Ascending aorta (tissue), 2 donors: ENCODE results near the gene UGT1A6. TPM values are rescaled to one million over a fixed set of nuclear protein-coding genes. Genes with fewer than 3 reads are reported as not detected.

Source experiments
- DNase-seq, 2 donors: peaks; one replicate each; pipeline ENCODE4 v3.0.0-alpha.2; 2019; ENCODE audit warnings: low spot score in 2 of 2
- H3K27ac ChIP-seq, 2 donors: fragments of 200-600 bp; sonication (generic); one replicate each; pipeline ENCODE4 v1.5.1; 2016 to 2017; ENCODE audit warnings: mild to moderate bottlenecking in 1 of 2
- H3K27me3 ChIP-seq: fragments of 200-600 bp; sonication (generic); one replicate; pipeline ENCODE4 v1.5.1; 2017
- H3K36me3 ChIP-seq, 2 donors: fragments of 200-600 bp; sonication (generic); one replicate each; pipeline ENCODE4 v1.5.1; 2016
- H3K4me1 ChIP-seq, 2 donors: fragments of 200-600 bp; sonication (generic); one replicate each; pipeline ENCODE4 v1.5.1; 2016 to 2017; ENCODE audit warnings: mild to moderate bottlenecking in 1 of 2
- H3K4me3 ChIP-seq, 2 donors: fragments of 200-600 bp; sonication (generic); one replicate each; pipeline ENCODE4 v1.5.1; 2016 to 2017; ENCODE audit warnings: mild to moderate bottlenecking in 1 of 2
- H3K9me3 ChIP-seq, 2 donors: fragments of 200-600 bp; sonication (generic); one replicate each; pipeline ENCODE4 v1.5.1; 2016
- intact Hi-C: fragments of 100-400 bp; cut with DNase I; formaldehyde crosslinking; loops from one replicate; pipeline ENCODE4 v1.15.1; 2023
- total RNA-seq: library from RNA; depleted of rRNA; stranded (reverse); fragments of >200 nt; gene quantifications from one replicate; pipeline ENCODE4 v1.1.0, GENCODE V29; 2016
- TF ChIP-seq, protein P1 (sequence below), 3 experiments: fragments of 200-600 bp in 2 of 3; fragments of 450-650 bp in 1 of 3; sonication (generic) in 2 of 3; IDR thresholded peaks; one replicate each; pipeline ENCODE4 v1.5.1; 2016 to 2019; ENCODE audit warnings: antibody characterized with exemption in 3 of 3, mild to moderate bottlenecking in 1 of 3, moderate library complexity in 1 of 3

The UGT1A6 gene
- total RNA-seq, 1 donor from 2014 or later, result 10.6 TPM

DNA sequence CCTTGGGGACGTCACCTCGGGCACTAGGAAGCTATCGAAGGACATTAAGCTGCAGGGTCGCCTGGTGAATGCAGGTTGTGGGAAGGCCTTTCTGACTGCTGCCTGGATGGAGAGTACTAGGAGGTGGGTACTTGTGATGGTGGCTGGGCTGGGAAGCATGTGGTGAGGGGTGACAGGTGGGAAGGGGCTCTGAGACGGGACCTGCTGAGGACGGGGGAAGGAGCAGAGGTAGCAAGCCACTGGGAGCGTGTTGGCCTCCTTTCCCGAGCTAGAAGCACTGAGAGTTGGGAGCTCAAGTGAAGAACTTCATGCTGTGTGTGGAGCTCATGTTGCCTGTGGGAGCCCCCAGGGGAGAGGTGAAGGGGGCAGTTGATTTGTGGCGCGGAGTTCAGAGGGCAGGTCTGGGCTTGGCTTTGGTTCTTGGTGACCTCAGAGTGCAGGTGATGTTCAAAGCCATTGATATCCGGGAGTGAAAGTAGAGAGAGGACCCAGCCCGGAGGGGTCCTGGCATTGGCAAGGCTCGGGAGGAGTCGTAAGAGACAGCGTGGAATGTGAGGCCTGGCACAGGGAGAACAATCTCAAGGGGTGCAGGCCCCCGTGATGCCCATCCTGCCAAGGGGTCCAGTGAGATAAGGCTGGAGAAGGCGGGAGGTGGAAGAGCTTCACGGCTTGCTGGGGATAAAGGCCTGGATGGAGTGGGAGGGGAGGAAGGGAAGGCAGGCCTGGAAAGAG lies 98.6 kb downstream of the UGT1A6 start:
- no peak for DNase-seq
- no peaks in the 10 kb centered on the region for H3K27me3 ChIP-seq
- no peaks in the 10 kb centered on the region for H3K9me3 ChIP-seq
- TF ChIP-seq, protein P1, sequence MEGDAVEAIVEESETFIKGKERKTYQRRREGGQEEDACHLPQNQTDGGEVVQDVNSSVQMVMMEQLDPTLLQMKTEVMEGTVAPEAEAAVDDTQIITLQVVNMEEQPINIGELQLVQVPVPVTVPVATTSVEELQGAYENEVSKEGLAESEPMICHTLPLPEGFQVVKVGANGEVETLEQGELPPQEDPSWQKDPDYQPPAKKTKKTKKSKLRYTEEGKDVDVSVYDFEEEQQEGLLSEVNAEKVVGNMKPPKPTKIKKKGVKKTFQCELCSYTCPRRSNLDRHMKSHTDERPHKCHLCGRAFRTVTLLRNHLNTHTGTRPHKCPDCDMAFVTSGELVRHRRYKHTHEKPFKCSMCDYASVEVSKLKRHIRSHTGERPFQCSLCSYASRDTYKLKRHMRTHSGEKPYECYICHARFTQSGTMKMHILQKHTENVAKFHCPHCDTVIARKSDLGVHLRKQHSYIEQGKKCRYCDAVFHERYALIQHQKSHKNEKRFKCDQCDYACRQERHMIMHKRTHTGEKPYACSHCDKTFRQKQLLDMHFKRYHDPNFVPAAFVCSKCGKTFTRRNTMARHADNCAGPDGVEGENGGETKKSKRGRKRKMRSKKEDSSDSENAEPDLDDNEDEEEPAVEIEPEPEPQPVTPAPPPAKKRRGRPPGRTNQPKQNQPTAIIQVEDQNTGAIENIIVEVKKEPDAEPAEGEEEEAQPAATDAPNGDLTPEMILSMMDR (IDR thresholded peaks at IDR 0.05), result no peak
- no peak overlapping the region for H3K27ac ChIP-seq
- H3K4me1 ChIP-seq, result no peaks in the 10 kb centered on the region
- no peak overlapping the region for H3K4me3 ChIP-seq
- H3K36me3 ChIP-seq, result no peaks in the 10 kb centered on the region
- intact Hi-C loops, result no loop called here

DNA sequence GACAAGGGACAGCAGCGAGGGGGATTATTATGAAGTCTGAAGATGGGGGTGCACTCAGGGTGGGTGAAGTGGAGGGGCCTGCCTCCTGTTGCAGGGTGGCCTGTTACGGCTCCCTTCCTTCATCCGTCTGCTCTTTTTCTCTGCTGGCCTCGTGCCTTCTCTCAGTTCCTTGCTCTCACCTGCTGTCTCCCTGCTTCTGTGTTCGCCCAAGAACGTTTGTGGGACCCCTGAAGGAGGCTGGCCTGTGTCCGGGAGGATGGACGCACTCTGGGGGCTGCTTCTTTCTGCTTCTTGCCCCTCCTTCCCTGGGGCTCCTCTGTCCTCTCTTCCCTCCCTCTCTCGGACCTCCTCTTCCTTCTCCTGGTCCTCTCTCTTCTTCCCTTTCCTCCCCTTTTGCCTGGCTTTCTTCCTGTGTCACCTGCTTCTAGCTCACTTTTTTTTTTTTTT lies 99.2 kb downstream of the UGT1A6 start:
- intact Hi-C loops, result no loop called here
- TF ChIP-seq, protein P1 (IDR thresholded peaks at IDR 0.05), result no peak
- Histone ChIP-seq H3K27ac (no peak overlapping the region), H3K36me3 (no peaks in the 10 kb centered on the region), H3K27me3 (no peaks in the 10 kb centered on the region), H3K4me1 (no peaks in the 10 kb centered on the region), H3K9me3 (no peaks in the 10 kb centered on the region), H3K4me3 (no peak overlapping the region)
- DNase-seq, result no peak

DNA sequence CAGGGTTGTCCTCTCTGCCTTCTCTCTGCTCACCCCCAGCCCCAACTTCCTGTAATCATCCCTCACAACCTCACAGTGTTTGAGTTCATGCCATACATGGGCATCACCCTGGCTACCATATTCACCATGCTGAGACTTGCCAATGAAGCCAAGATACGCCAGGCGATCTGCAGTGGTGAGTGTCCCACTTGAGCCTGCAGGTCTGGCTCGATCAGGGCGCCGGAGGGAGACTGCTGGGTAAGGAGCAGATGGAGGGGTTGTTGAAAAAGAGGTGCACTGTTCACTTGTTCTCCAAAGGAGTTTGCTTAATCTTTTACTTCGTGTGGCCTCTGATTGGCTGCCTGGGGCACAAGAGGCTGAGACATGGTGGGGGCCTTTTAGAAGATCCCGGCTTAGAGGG lies 100.0 kb downstream of the UGT1A6 start:
- H3K4me1 ChIP-seq, result no peaks in the 10 kb centered on the region
- intact Hi-C loops, result no loop called here
- no peaks in the 10 kb centered on the region for H3K36me3 ChIP-seq

DNA sequence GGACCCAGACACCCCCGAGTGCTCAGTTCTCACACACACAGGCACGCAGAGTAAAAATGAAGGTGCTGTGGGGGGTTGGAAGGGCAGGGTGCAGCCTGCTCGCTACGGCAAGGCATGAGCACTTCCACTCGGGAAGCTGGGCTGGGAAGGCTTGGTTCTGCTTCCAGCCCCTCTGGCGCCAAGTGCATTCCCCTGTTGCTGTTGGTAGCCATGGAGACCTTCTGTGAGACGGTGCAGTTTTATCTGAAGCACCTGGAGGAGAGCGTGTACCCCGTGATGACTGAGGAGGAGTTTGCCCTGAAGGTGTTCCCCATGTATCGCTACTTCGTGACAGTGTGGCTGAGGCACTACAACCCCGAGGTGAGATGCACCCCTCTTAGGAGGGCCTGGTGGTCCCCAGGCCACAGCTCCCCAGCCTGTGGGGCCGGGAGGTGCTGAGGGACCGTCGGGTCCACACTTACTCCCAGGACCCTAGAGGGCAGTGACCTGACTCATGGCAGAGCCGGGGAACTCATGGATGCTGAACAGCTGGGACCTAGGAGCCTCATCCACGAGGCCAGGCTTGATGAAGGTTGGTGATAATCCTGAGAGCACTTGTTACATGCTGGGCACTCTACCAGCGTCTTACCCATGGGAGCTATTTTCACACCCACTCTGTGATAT lies 100.9 kb downstream of the UGT1A6 start:
- no peak overlapping the region for H3K4me3 ChIP-seq
- intact Hi-C loops, result no loop called here
- no peak for DNase-seq
- H3K9me3 ChIP-seq, result no peaks in the 10 kb centered on the region
- no peak overlapping the region for H3K27ac ChIP-seq
- no peaks in the 10 kb centered on the region for H3K27me3 ChIP-seq
- H3K36me3 ChIP-seq, result no peaks in the 10 kb centered on the region
- no peaks in the 10 kb centered on the region for H3K4me1 ChIP-seq
- TF ChIP-seq, protein P1 (IDR thresholded peaks at IDR 0.05), result no peak

More for the DNA sequence above, 100.0 kb downstream of the UGT1A6 start:
- H3K9me3 ChIP-seq, result no peaks in the 10 kb centered on the region
- DNase-seq, result no peak
- no peaks in the 10 kb centered on the region for H3K27me3 ChIP-seq
- H3K4me3 ChIP-seq, result no peak overlapping the region
- TF ChIP-seq, protein P1 (IDR thresholded peaks at IDR 0.05), result no peak
- H3K27ac ChIP-seq, result no peak overlapping the region

DNA sequence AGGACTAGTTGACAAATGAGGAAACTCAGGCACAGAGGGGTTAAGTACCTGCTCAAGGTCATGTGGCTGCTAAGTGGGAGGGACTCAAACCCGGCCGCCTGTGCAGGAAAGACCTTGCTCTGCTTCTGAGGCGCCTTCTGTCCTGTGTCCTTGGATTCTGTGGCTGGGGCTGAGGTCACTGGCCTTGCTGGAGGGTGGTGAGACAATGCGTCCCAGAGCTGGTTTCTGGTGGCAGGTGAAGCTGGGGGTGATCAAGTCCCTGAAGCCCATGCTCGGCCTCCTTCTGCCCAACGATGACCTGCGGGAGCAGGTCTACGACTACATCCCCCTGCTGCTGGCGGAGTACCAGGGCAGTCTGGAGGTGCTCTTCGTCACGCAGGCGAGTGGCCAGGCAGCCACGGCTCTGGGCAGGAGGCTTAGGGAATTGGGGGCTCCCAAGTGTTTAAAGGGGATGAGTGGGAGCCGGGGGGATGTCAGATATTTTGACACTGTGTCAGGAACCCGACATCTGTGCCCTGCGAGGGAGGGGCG lies 101.5 kb downstream of the UGT1A6 start:
- Histone ChIP-seq H3K27me3 (no peaks in the 10 kb centered on the region), H3K27ac (no peak overlapping the region), H3K4me1 (no peaks in the 10 kb centered on the region), H3K36me3 (no peaks in the 10 kb centered on the region), H3K9me3 (no peaks in the 10 kb centered on the region), H3K4me3 (no peak overlapping the region)
- DNase-seq, result no peak
- TF ChIP-seq, protein P1 (IDR thresholded peaks at IDR 0.05), result no peak
- intact Hi-C loops, result no loop called here
